ENCODE data around the gene MRPS23. TPM values are rescaled to one million over a fixed set of nuclear protein-coding genes. Genes with fewer than 3 reads are reported as not detected.

Gene MRPS23
- total and polyA plus RNA-seq, 9 of the 15 experiments (the other 6 are each of a cell fraction or from before 2014, with no cell fraction given), result 59.1 to 298 (median 98.8) TPM

GRCh38 chr17:57806167-57806830 lies 43.5 kb downstream of the MRPS23 start:
- no TSS peak for BruUV-seq (replicated peaks)
- Histone ChIP-seq H3K4me1 (replicated peaks in 1 of 2; ENCODE audit: control insufficient read depth in 2 of 2, insufficient read depth in 2 of 2, low read length in 2 of 2) (peaks cover 0 to 5% of the 10 kb centered on the region in 2 experiments; a peak in 1 of 5 replicates), H3K4me2 (ENCODE audit: insufficient read depth, low read length) (no peak overlapping the region), H3K36me3 (ENCODE audit: control insufficient read depth, insufficient read depth, low read length) (no peaks in the 10 kb centered on the region), H3K27me3 (ENCODE audit: control insufficient read depth in 2 of 2, insufficient read depth in 2 of 2, low read length in 2 of 2) (peaks cover 25 to 51% of the 10 kb centered on the region in 2 experiments), H3K9ac (ENCODE audit: insufficient read depth in 1 of 2, low read depth in 2 of 2, low read length in 2 of 2) (no peak overlapping the region), H4K20me1 (replicated peaks; ENCODE audit: control insufficient read depth, insufficient read depth, low read length) (no peaks in the 10 kb centered on the region), H3K9me3 (replicated peaks; ENCODE audit: control insufficient read depth, insufficient read depth, low read depth, low read length) (peaks cover 2% of the 10 kb centered on the region; the same call in 1 of the 2 replicates), H2AFZ (ENCODE audit: low read depth, low read length) (no peak overlapping the region), H3K9me1 (ENCODE audit: control insufficient read depth, insufficient read depth, low read length) (no peaks in the 10 kb centered on the region), H3K79me2 (ENCODE audit: control insufficient read depth, insufficient read depth, low read length) (no peaks in the 10 kb centered on the region), H3K4me3 (no peak overlapping the region), H3K27ac (ENCODE audit: extremely low read depth, low read depth, low read length) (no peak overlapping the region)
- ChIA-PET POLR2A (no interaction called here), CTCF (ENCODE audit: low intra/inter-chr PET ratio) (no interaction called here)
- no peak for ATAC-seq
- no peak for DNase-seq (ENCODE audit: extremely low read depth in 1 of 4, low spot score in 3 of 4)
- FAIRE-seq, result no peak
- intact Hi-C loops (cut with micrococcal nuclease), result no loop called here
- TF ChIP-seq ZNF511 (CRISPR knock-in tag; IDR thresholded peaks at IDR 0.05), result no peak
- WGBS (ENCODE audit: insufficient coverage, low coverage, missing lambda C conversion rate), result 1% methylated on average over 5 of the region's 5 CpGs
- in situ Hi-C loops (cut with MboI), result no loop called here

GRCh38 chr17:57803021-57803420 lies 46.8 kb downstream of the MRPS23 start:
- no peaks in the 10 kb centered on the region for H3K9me1 ChIP-seq (ENCODE audit: control insufficient read depth, insufficient read depth, low read length)
- H3K4me2 ChIP-seq (ENCODE audit: insufficient read depth, low read length), result no peak overlapping the region
- ATAC-seq, result no peak
- no peaks in the 10 kb centered on the region for H3K4me1 ChIP-seq (replicated peaks in 1 of 2; ENCODE audit: control insufficient read depth in 2 of 2, insufficient read depth in 2 of 2, low read length in 2 of 2)
- peaks cover 11 to 22% of the 10 kb centered on the region in 2 experiments for H3K27me3 ChIP-seq (ENCODE audit: control insufficient read depth in 2 of 2, insufficient read depth in 2 of 2, low read length in 2 of 2)
- no peaks in the 10 kb centered on the region for H3K36me3 ChIP-seq (ENCODE audit: control insufficient read depth, insufficient read depth, low read length)
- no peak overlapping the region for H3K9ac ChIP-seq (ENCODE audit: insufficient read depth in 1 of 2, low read depth in 2 of 2, low read length in 2 of 2)
- no peak overlapping the region for H3K4me3 ChIP-seq
- intact Hi-C loops (cut with micrococcal nuclease) (no loop called here), in situ Hi-C loops (cut with MboI) (no loop called here)
- H3K79me2 ChIP-seq (ENCODE audit: control insufficient read depth, insufficient read depth, low read length), result no peaks in the 10 kb centered on the region
- ChIA-PET POLR2A (no interaction called here), CTCF (ENCODE audit: low intra/inter-chr PET ratio) (no interaction called here)
- H4K20me1 ChIP-seq (replicated peaks; ENCODE audit: control insufficient read depth, insufficient read depth, low read length), result no peaks in the 10 kb centered on the region
- BruUV-seq (replicated peaks), result no TSS peak
- no peak overlapping the region for H2AFZ ChIP-seq (ENCODE audit: low read depth, low read length)
- FAIRE-seq, result no peak
- H3K27ac ChIP-seq (ENCODE audit: extremely low read depth, low read depth, low read length), result no peak overlapping the region
- 2% methylated on average over 4 of the region's 4 CpGs for WGBS (ENCODE audit: insufficient coverage, low coverage, missing lambda C conversion rate)
- H3K9me3 ChIP-seq (replicated peaks; ENCODE audit: control insufficient read depth, insufficient read depth, low read depth, low read length), result peaks cover 2% of the 10 kb centered on the region; the same call in 1 of the 2 replicates
- peak; percentile 41; the same call in 1 of the 2 replicates for TF ChIP-seq RFX1 (IDR thresholded peaks at IDR 0.05)
- TF ChIP-seq RBM34 (IDR thresholded peaks at IDR 0.05; ENCODE audit: borderline replicate concordance, insufficient read depth, low read length), result no peak
- no peak for TF ChIP-seq ZNF134 (CRISPR knock-in tag; conservative IDR thresholded peaks at IDR 0.05)
- TF ChIP-seq RFX5 (IDR thresholded peaks at IDR 0.05; ENCODE audit: low read depth, low read length), result no peak
- TF ChIP-seq ZNF785 (CRISPR knock-in tag; IDR thresholded peaks at IDR 0.05), result no peak
- DNase-seq (ENCODE audit: extremely low read depth in 1 of 4, low spot score in 3 of 4), result no peak

All from K562 (cell line).